IMR-90 (cell line): ENCODE measurements around the gene TNFRSF13B. TPM values are rescaled to one million over a fixed set of nuclear protein-coding genes. Genes with fewer than 3 reads are reported as not detected.

ENCODE experiments used
- ATAC-seq: fragments of 200-7000 bp; cut with Tn5 transposase; 2 replicates; pipeline ENCODE4 v1.9.1; 2020; ENCODE audit warnings: low read depth, mild to moderate bottlenecking, moderate library complexity
- BruUV-seq: library from RNA; stranded (reverse); fragments of 400-500 nt; replicated peaks from 2 replicates; lab custom pipeline; 2021; lab: Mats Ljungman, UMichigan
- CTCF ChIA-PET: fragments of 300-600 bp; formaldehyde crosslinking; extraction: SDS; loops from one replicate; lab custom pipeline; 2021; ENCODE audit warnings: antibody characterized with exemption; lab: Yijun Ruan, JAX
- POLR2A ChIA-PET: fragments of 300-600 bp; sonication (Branson Sonifier 250); formaldehyde crosslinking; loops from one replicate; lab custom pipeline; 2022; ENCODE audit warnings: antibody characterized with exemption; ENCODE audit not compliant: unreplicated experiment; lab: Charles Lee
- DNase-seq: peaks from one replicate; pipeline ENCODE4 v3.0.0; 2013
- H2AFZ ChIP-seq: replicated peaks from 2 replicates; pipeline ENCODE3; 2013; ENCODE audit warnings: low read length, mild to moderate bottlenecking; ENCODE audit not compliant: poor library complexity
- H2AK5ac ChIP-seq: 2 replicates; pipeline ENCODE4 v1.6.1; 2013; ENCODE audit warnings: low read depth, low read length, inconsistent platforms
- H2AK9ac ChIP-seq: replicated peaks from 2 replicates; pipeline ENCODE3; 2013; ENCODE audit warnings: mild to moderate bottlenecking, low read depth, low read length, moderate library complexity; ENCODE audit not compliant: poor library complexity
- H2BK120ac ChIP-seq: 2 replicates; pipeline ENCODE4 v1.6.1; 2013; ENCODE audit warnings: low read depth, low read length, inconsistent platforms
- H2BK15ac ChIP-seq: 3 replicates; pipeline ENCODE4 v1.6.1; 2013; ENCODE audit warnings: low read depth, low read length, inconsistent platforms
- H2BK20ac ChIP-seq: 2 replicates; pipeline ENCODE4 v1.6.1; 2013; ENCODE audit warnings: low read depth, mild to moderate bottlenecking, inconsistent platforms, low read length, moderate library complexity
- H2BK5ac ChIP-seq: 2 replicates; pipeline ENCODE4 v1.6.1; 2013; ENCODE audit warnings: mild to moderate bottlenecking, low read depth, low read length, inconsistent platforms; ENCODE audit not compliant: poor library complexity, severe bottlenecking
- H3K14ac ChIP-seq: replicated peaks from 2 replicates; pipeline ENCODE4 v1.6.1; 2013; ENCODE audit warnings: low read depth, low read length, inconsistent platforms
- H3K18ac ChIP-seq: 2 replicates; pipeline ENCODE4 v1.6.1; 2013; ENCODE audit warnings: low read depth, low read length, control low read depth
- H3K23ac ChIP-seq: 2 replicates; pipeline ENCODE4 v1.6.1; 2013; ENCODE audit warnings: low read depth, low read length, inconsistent platforms
- H3K27ac ChIP-seq: 2 replicates; pipeline ENCODE4 v1.5.1; 2013; ENCODE audit warnings: mild to moderate bottlenecking, control low read depth, low read length; ENCODE audit not compliant: insufficient read depth
- H3K27me3 ChIP-seq: 2 replicates; pipeline ENCODE4 v1.6.1; 2013; ENCODE audit warnings: low read length; ENCODE audit not compliant: control insufficient read depth, insufficient read depth
- H3K36me3 ChIP-seq: 2 replicates; pipeline ENCODE4 v1.6.1; 2013; ENCODE audit warnings: low read length, mixed read lengths; ENCODE audit not compliant: control insufficient read depth, insufficient read depth
- H3K4ac ChIP-seq: 2 replicates; pipeline ENCODE4 v1.6.1; 2013; ENCODE audit warnings: low read depth, low read length, inconsistent platforms
- H3K4me1 ChIP-seq: 2 replicates; pipeline ENCODE4 v1.6.1; 2013; ENCODE audit warnings: low read length, mixed read lengths; ENCODE audit not compliant: control insufficient read depth, insufficient read depth
- H3K4me2 ChIP-seq: 2 replicates; pipeline ENCODE4 v1.6.1; 2013; ENCODE audit warnings: low read depth, mild to moderate bottlenecking, control low read depth, low read length, moderate library complexity
- H3K4me3 ChIP-seq: 2 replicates; pipeline ENCODE4 v1.5.1; 2013; ENCODE audit warnings: low read depth, mild to moderate bottlenecking, control low read depth, low read length, moderate library complexity; ENCODE audit not compliant: insufficient read depth
- H3K56ac ChIP-seq: 2 replicates; pipeline ENCODE4 v1.6.1; 2013; ENCODE audit warnings: low read length, inconsistent platforms; ENCODE audit not compliant: insufficient read depth; ENCODE audit errors: extremely low read depth
- H3K79me1 ChIP-seq, 2 experiments: 2 replicates each; pipeline ENCODE4 v1.6.1; 2013; ENCODE audit warnings: low read length in 2 of 2, inconsistent platforms in 1 of 2, low read depth in 1 of 2
- H3K9ac ChIP-seq: 2 replicates; pipeline ENCODE4 v1.6.1; 2013; ENCODE audit warnings: low read depth, low read length, control low read depth
- H3K9me1 ChIP-seq: 2 replicates; pipeline ENCODE4 v1.6.1; 2013; ENCODE audit warnings: low read length, inconsistent platforms; ENCODE audit not compliant: insufficient read depth
- H3K9me3 ChIP-seq: 2 replicates; pipeline ENCODE4 v1.6.1; 2013; ENCODE audit warnings: low read length; ENCODE audit not compliant: control insufficient read depth, insufficient read depth
- H4K20me1 ChIP-seq: 2 replicates; pipeline ENCODE4 v1.6.1; 2013; ENCODE audit warnings: low read length, inconsistent platforms; ENCODE audit not compliant: insufficient read depth
- H4K5ac ChIP-seq: 2 replicates; pipeline ENCODE4 v1.6.1; 2013; ENCODE audit warnings: mild to moderate bottlenecking, low read depth, low read length, control low read depth
- H4K8ac ChIP-seq, 2 experiments: 2 replicates each; pipeline ENCODE4 v1.6.1; 2013; ENCODE audit warnings: low read depth in 2 of 2, low read length in 2 of 2, control low read depth in 1 of 2, inconsistent platforms in 1 of 2
- H4K91ac ChIP-seq: 2 replicates; pipeline ENCODE4 v1.6.1; 2013; ENCODE audit warnings: low read depth, low read length, inconsistent platforms; ENCODE audit not compliant: insufficient read depth
- CEBPB ChIP-seq: IDR thresholded peaks from 2 replicates; pipeline ENCODE4 v1.6.1; 2012; ENCODE audit warnings: low read depth, low read length, improper control_type of control experiment
- CHD1 ChIP-seq: IDR thresholded peaks from 2 replicates; pipeline ENCODE4 v1.6.1; 2012; ENCODE audit warnings: low read depth, low read length, improper control_type of control experiment
- FOS ChIP-seq: fragments of 150-350 bp; IDR thresholded peaks from 2 replicates; pipeline ENCODE4 v1.6.1; 2016; ENCODE audit warnings: low read depth, low read length
- MAFK ChIP-seq: IDR thresholded peaks from 2 replicates; pipeline ENCODE4 v1.6.1; 2012; ENCODE audit warnings: low read depth, low read length, improper control_type of control experiment
- MAZ ChIP-seq: IDR thresholded peaks from 2 replicates; pipeline ENCODE4 v1.6.1; 2012; ENCODE audit warnings: low read depth, mild to moderate bottlenecking, low read length, improper control_type of control experiment, moderate library complexity, borderline replicate concordance
- MXI1 ChIP-seq: IDR thresholded peaks from 2 replicates; pipeline ENCODE4 v1.6.1; 2012; ENCODE audit warnings: low read depth, mild to moderate bottlenecking, low read length, moderate library complexity, borderline replicate concordance
- NFE2L2 ChIP-seq: fragments of 150-350 bp; IDR thresholded peaks from 2 replicates; pipeline ENCODE4 v1.6.1; 2016; ENCODE audit warnings: low read depth, mild to moderate bottlenecking, low read length
- POLR2A ChIP-seq: IDR thresholded peaks from 2 replicates; pipeline ENCODE4 v1.6.1; 2012; ENCODE audit warnings: mild to moderate bottlenecking, low read depth, low read length
- RAD21 ChIP-seq: IDR thresholded peaks from 2 replicates; pipeline ENCODE4 v1.6.1; 2012; ENCODE audit warnings: low read length, improper control_type of control experiment
- RCOR1 ChIP-seq: IDR thresholded peaks from 2 replicates; pipeline ENCODE4 v1.6.1; 2012; ENCODE audit warnings: mild to moderate bottlenecking, low read length, improper control_type of control experiment; ENCODE audit not compliant: insufficient replicate concordance
- SMC3 ChIP-seq: fragments of 150-350 bp; IDR thresholded peaks from 2 replicates; pipeline ENCODE4 v1.6.1; 2016; ENCODE audit warnings: low read depth, mild to moderate bottlenecking, antibody characterized with exemption, low read length, moderate library complexity
- WGBS, 2 experiments: methylation state at CpG; one replicate each; pipeline versions ENCODE4 v1.1.5 to v1.1.7; 2013; ENCODE audit warnings: missing lambda C conversion rate in 2 of 2; ENCODE audit not compliant: insufficient read length in 1 of 2; ENCODE audit errors: extremely low coverage in 2 of 2; 5-methylcytosine and 5-hydroxymethylcytosine counted together
- dilution Hi-C: fragments of 300-500 bp; cut with HindIII; formaldehyde crosslinking; loops from one replicate; pipeline ENCODE4 v1.14.3; 2018; ENCODE audit warnings: low sequenced_read_pairs; ENCODE audit not compliant: unreplicated experiment
- in situ Hi-C: fragments of 300-500 bp; cut with MboI; formaldehyde crosslinking; loops from 3 replicates; pipeline ENCODE4 v1.14.3; 2019; ENCODE audit warnings: low sequenced_read_pairs, inconsistent platforms, mixed read lengths
- intact Hi-C: fragments of 100-400 bp; cut with micrococcal nuclease; formaldehyde crosslinking; loops from 2 replicates; pipeline ENCODE4 v1.10.0; 2022
- polyA plus RNA-seq, 3 experiments: library from polyadenylated mRNA; depleted of rRNA; stranded (reverse); fragments of >200 nt; gene quantifications; 2 replicates each; pipeline ENCODE4 v1.2.3, GENCODE V29; 2012; ENCODE audit warnings: low replicate concordance in 1 of 3
- total RNA-seq: library from RNA; depleted of rRNA; stranded (reverse); fragments of >200 nt; gene quantifications from 2 replicates; pipeline ENCODE4 v1.2.3, GENCODE V29; 2012
- TF ChIP-seq, protein P1 (sequence below): fragments of 150-350 bp; IDR thresholded peaks from 2 replicates; pipeline ENCODE4 v1.6.1; 2017; ENCODE audit warnings: mild to moderate bottlenecking, antibody characterized with exemption, low read length, low read depth
- TF ChIP-seq, protein P2 (sequence below): fragments of 150-350 bp; IDR thresholded peaks from 2 replicates; pipeline ENCODE4 v1.6.1; 2016; ENCODE audit warnings: low read depth, mild to moderate bottlenecking, low read length, moderate library complexity, borderline replicate concordance

TNFRSF13B gene
- total and polyA plus RNA-seq, 2 of the 4 experiments (the other 2 are of a cell fraction), result not detected

DNA sequence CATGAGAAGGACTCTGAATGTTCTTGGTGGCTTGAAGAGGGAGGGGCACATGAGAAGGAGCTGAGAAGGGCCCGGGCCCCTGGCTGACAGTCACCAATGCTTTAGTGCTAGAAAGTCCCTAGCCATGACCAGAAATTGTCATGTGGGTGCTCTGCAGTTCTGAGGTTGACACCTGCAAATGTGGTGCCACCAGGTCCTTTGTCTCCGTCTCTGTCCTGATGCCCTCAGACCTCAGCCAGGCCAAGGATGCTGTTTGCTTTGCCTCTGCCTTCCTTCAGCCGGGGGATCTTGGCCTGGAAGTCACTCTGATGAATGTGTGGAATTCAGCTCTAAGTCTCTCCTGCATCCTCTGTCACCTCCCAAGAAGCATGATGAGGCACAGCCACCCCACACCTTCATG is 63.6 kb downstream of the TNFRSF13B start:
- H2BK20ac ChIP-seq, result no peak overlapping the region
- DNase-seq (no peak), ATAC-seq (no peak)
- H3K9ac ChIP-seq, result no peak overlapping the region
- H4K8ac ChIP-seq, result no peak overlapping the region
- H3K36me3 ChIP-seq, result no peaks in the 10 kb centered on the region
- H3K4me3 ChIP-seq, result no peak overlapping the region
- H2BK120ac ChIP-seq, result no peak overlapping the region
- 90% methylated on average over 2 of the region's 3 CpGs; no CpG with 5 or more reads in 1 of the 2 experiments for WGBS, 2 experiments
- no peak overlapping the region for H4K91ac ChIP-seq
- H3K9me1 ChIP-seq, result no peaks in the 10 kb centered on the region
- H4K20me1 ChIP-seq, result no peaks in the 10 kb centered on the region
- H3K4me1 ChIP-seq, result peaks cover 3% of the 10 kb centered on the region; the same call in 1 of the 2 replicates
- H2AK5ac ChIP-seq, result no peak overlapping the region
- no peak overlapping the region for H3K18ac ChIP-seq
- dilution Hi-C loops (no loop called here), in situ Hi-C loops (no loop called here), intact Hi-C loops (no loop called here)
- H3K4ac ChIP-seq, result no peak overlapping the region
- no peak overlapping the region for H2BK5ac ChIP-seq
- no peak overlapping the region for H2BK15ac ChIP-seq
- no TSS peak for BruUV-seq
- H2AK9ac ChIP-seq, result no peak overlapping the region
- no peak overlapping the region for H3K56ac ChIP-seq
- no peak overlapping the region for H3K27ac ChIP-seq
- ChIA-PET CTCF (no interaction called here), POLR2A (no interaction called here)
- no peak overlapping the region for H4K5ac ChIP-seq
- no peak overlapping the region for H3K23ac ChIP-seq
- H2AFZ ChIP-seq, result no peak overlapping the region
- no peak overlapping the region for H3K14ac ChIP-seq
- no peaks in the 10 kb centered on the region for H3K9me3 ChIP-seq
- H3K27me3 ChIP-seq, result peaks cover 45% of the 10 kb centered on the region
- H3K79me1 ChIP-seq, result no peaks in the 10 kb centered on the region
- H3K4me2 ChIP-seq, result no peak overlapping the region
- TF ChIP-seq CHD1, result no peak
- no peak for TF ChIP-seq MAFK
- no peak for TF ChIP-seq RCOR1
- TF ChIP-seq, protein P1, sequence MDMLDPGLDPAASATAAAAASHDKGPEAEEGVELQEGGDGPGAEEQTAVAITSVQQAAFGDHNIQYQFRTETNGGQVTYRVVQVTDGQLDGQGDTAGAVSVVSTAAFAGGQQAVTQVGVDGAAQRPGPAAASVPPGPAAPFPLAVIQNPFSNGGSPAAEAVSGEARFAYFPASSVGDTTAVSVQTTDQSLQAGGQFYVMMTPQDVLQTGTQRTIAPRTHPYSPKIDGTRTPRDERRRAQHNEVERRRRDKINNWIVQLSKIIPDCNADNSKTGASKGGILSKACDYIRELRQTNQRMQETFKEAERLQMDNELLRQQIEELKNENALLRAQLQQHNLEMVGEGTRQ, result no peak
- no peak for TF ChIP-seq CEBPB
- TF ChIP-seq, protein P2, sequence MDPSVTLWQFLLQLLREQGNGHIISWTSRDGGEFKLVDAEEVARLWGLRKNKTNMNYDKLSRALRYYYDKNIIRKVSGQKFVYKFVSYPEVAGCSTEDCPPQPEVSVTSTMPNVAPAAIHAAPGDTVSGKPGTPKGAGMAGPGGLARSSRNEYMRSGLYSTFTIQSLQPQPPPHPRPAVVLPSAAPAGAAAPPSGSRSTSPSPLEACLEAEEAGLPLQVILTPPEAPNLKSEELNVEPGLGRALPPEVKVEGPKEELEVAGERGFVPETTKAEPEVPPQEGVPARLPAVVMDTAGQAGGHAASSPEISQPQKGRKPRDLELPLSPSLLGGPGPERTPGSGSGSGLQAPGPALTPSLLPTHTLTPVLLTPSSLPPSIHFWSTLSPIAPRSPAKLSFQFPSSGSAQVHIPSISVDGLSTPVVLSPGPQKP, result no peak
- no peak for TF ChIP-seq FOS
- no peak for TF ChIP-seq MXI1
- no peak for TF ChIP-seq RAD21
- no peak for TF ChIP-seq NFE2L2
- no peak for TF ChIP-seq MAZ
- TF ChIP-seq POLR2A, result no peak
- no peak for TF ChIP-seq SMC3
